Glutamatergic neuron (in vitro differentiated cells): ENCODE data around the gene PDHA1. TPM values are rescaled to one million over a fixed set of nuclear protein-coding genes. Genes with fewer than 3 reads are reported as not detected.

Experiments used
- DNase-seq: peaks from one replicate; pipeline ENCODE4 v3.0.0; 2022
- H3K27ac Mint-ChIP-seq: one replicate; pipeline ENCODE4 v1.8.0; 2020; ENCODE audit warnings: mild to moderate bottlenecking, mixed read lengths, inconsistent platforms; ENCODE audit not compliant: unreplicated experiment
- H3K27me3 Mint-ChIP-seq: one replicate; pipeline ENCODE4 v1.8.0; 2020; ENCODE audit warnings: mild to moderate bottlenecking, moderate library complexity, mixed read lengths, inconsistent platforms; ENCODE audit not compliant: unreplicated experiment
- H3K36me3 Mint-ChIP-seq: one replicate; pipeline ENCODE4 v1.8.0; 2020; ENCODE audit warnings: mild to moderate bottlenecking, mixed read lengths, inconsistent platforms; ENCODE audit not compliant: unreplicated experiment
- H3K4me1 Mint-ChIP-seq: one replicate; pipeline ENCODE4 v1.8.0; 2020; ENCODE audit warnings: mild to moderate bottlenecking, low read depth, mixed read lengths, inconsistent platforms; ENCODE audit not compliant: unreplicated experiment
- H3K4me3 Mint-ChIP-seq: one replicate; pipeline ENCODE4 v1.8.0; 2020; ENCODE audit warnings: mild to moderate bottlenecking, mixed read lengths, inconsistent platforms; ENCODE audit not compliant: unreplicated experiment
- H3K9me3 Mint-ChIP-seq: one replicate; pipeline ENCODE4 v1.8.0; 2020; ENCODE audit warnings: mild to moderate bottlenecking, moderate library complexity, mixed read lengths, inconsistent platforms; ENCODE audit not compliant: unreplicated experiment
- total RNA-seq: library from RNA; stranded (reverse); fragmentation: NEBNext Ultra II Directional; extraction: Animal tissue kit (Norgen Biotek cat#: 25700); gene quantifications from one replicate; pipeline ENCODE4 v1.2.1, GENCODE V29; 2021; ENCODE audit not compliant: unreplicated experiment
- TF ChIP-seq, protein P1 (sequence below): fragments of 200-600 bp; sonication (generic); IDR thresholded peaks from one replicate; pipeline ENCODE4 v1.5.0; 2021; ENCODE audit not compliant: partially characterized antibody, unreplicated experiment

The PDHA1 gene
- total RNA-seq, 1 donor from 2014 or later = 216 TPM

DNA sequence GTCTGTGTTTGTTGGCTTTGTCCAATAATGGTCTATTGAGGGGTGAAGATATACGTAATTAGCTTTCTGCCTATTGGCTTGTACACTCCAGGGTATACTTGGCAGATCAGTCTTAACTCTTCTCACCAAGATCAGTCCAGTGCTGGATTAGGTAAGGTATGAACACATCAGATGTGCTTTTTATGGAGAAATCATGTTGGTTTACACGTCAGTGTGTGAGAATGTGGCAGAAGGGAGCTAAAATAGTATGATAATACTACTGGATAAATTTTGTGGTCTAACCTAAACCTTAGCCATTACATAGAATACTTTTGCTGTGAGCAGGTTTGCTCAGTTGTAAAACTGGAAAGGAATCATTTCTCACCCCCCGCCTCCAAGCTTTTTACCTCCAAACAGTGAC, 4.2 kb downstream of the PDHA1 start:
- no peak for DNase-seq
- Mint-ChIP-seq H3K4me3 (no peak overlapping the region), H3K36me3 (no peaks in the 10 kb centered on the region), H3K4me1 (no peaks in the 10 kb centered on the region), H3K9me3 (peaks cover 2% of the 10 kb centered on the region), H3K27ac (no peak overlapping the region), H3K27me3 (no peaks in the 10 kb centered on the region)
- TF ChIP-seq, protein P1, sequence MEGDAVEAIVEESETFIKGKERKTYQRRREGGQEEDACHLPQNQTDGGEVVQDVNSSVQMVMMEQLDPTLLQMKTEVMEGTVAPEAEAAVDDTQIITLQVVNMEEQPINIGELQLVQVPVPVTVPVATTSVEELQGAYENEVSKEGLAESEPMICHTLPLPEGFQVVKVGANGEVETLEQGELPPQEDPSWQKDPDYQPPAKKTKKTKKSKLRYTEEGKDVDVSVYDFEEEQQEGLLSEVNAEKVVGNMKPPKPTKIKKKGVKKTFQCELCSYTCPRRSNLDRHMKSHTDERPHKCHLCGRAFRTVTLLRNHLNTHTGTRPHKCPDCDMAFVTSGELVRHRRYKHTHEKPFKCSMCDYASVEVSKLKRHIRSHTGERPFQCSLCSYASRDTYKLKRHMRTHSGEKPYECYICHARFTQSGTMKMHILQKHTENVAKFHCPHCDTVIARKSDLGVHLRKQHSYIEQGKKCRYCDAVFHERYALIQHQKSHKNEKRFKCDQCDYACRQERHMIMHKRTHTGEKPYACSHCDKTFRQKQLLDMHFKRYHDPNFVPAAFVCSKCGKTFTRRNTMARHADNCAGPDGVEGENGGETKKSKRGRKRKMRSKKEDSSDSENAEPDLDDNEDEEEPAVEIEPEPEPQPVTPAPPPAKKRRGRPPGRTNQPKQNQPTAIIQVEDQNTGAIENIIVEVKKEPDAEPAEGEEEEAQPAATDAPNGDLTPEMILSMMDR = no peak

DNA sequence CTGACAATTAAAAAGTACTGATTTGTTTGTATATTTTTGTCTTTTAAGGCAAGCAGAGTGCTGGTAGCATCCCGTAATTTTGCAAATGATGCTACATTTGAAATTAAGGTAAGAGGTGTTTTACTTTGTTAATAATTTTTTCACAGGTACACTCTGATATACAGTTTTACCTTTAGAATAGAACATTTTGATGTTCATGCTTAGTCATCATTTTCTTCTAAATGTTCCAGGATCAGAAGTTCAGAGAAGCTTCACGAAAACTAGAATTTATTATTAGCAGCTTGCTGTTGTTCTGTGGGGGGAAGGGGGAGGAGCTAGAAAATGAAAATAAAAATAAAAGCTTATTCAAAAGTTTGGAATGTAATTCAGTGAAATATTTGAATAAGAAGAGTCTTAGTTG, 5.5 kb downstream of the PDHA1 start:
- no peak for DNase-seq
- Mint-ChIP-seq H3K36me3 (no peaks in the 10 kb centered on the region), H3K9me3 (no peaks in the 10 kb centered on the region), H3K4me3 (no peak overlapping the region), H3K4me1 (no peaks in the 10 kb centered on the region), H3K27me3 (no peaks in the 10 kb centered on the region), H3K27ac (no peak overlapping the region)
- TF ChIP-seq, protein P1 = no peak

DNA sequence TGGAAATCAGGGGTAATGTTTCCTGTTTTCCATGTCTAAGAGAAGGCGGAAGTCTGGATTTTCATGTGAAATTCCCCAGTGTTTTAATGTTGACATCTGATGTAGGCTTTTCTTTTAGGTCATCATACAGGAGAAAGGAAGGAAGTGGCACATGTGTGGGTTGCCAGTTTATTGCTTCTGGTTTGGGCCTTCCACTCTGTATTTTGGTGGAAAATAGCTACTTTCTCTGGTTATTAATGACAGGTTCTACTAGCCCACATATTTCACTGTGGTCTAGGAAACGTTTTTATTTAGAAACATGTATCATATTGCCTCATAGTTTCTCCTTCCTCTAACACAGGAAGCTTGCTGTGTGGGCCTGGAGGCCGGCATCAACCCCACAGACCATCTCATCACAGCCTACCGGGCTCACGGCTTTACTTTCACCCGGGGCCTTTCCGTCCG, 7.2 kb downstream of the PDHA1 start:
- Mint-ChIP-seq H3K9me3 (no peaks in the 10 kb centered on the region), H3K36me3 (no peaks in the 10 kb centered on the region), H3K4me1 (no peaks in the 10 kb centered on the region), H3K27me3 (no peaks in the 10 kb centered on the region), H3K27ac (no peak overlapping the region), H3K4me3 (no peak overlapping the region)
- DNase-seq = no peak
- TF ChIP-seq, protein P1 = no peak

DNA sequence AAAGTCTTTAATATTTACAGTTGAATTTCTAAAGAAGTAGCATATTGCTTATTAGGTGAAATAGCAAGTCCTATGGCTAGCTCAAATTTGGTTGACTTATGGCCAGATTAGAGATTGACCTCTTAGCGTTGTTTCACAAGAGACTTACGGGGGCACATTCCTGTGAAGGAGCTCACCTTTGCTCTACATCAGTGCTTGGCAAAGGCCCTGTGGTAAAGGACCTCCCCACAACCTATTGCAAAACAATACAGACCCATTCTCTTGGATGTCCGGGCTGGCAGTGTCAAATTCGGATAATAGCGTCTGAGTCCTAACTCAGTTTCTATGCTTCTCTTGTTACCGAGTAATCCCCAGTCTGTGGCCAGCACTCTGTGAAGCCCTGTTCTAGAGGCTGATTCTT, 10.9 kb downstream of the PDHA1 start:
- no peaks in the 10 kb centered on the region for H3K27me3 Mint-ChIP-seq
- H3K9me3 Mint-ChIP-seq = no peaks in the 10 kb centered on the region
- H3K36me3 Mint-ChIP-seq = no peaks in the 10 kb centered on the region
- TF ChIP-seq, protein P1 = no peak
- H3K4me3 Mint-ChIP-seq = no peak overlapping the region
- DNase-seq = no peak
- H3K4me1 Mint-ChIP-seq = no peaks in the 10 kb centered on the region
- H3K27ac Mint-ChIP-seq = no peak overlapping the region

DNA sequence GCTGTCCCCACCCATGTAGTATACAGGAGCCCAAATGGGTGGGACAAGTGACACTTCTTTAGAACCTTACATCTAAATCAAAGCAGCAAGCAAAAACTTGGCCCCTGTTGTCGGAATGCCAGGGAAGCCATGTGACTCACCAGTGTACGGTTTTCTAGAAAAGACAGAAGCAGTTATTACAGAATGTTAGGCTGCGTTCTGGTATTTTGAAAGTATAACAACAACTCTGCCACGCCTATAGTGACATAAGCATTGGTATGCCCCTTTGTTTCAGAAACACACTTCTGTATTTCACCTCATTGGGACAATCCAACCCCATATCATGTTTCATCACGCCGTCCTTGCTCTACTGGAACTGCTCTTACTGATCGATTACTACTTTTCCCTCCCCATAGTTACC, 14.8 kb downstream of the PDHA1 start:
- H3K27ac Mint-ChIP-seq = no peak overlapping the region
- no peaks in the 10 kb centered on the region for H3K27me3 Mint-ChIP-seq
- no peak for DNase-seq
- H3K9me3 Mint-ChIP-seq = no peaks in the 10 kb centered on the region
- H3K4me3 Mint-ChIP-seq = no peak overlapping the region
- TF ChIP-seq, protein P1 = no peak
- no peaks in the 10 kb centered on the region for H3K36me3 Mint-ChIP-seq
- no peaks in the 10 kb centered on the region for H3K4me1 Mint-ChIP-seq
